K562 (cell line): ENCODE data around the gene HOXB1. TPM values are rescaled to one million over a fixed set of nuclear protein-coding genes. Genes with fewer than 3 reads are reported as not detected.

Source experiments
- AFF4 ChIP-seq: sonication (generic); formaldehyde crosslinking; IDR thresholded peaks from 2 replicates; pipeline ENCODE4 v1.8.0; 2023; ENCODE audit warnings: mild to moderate bottlenecking, missing genetic modification reagents
- CHCHD3 ChIP-seq: fragments of 250-450 bp; sonication (Bioruptor Pico); IDR thresholded peaks from 2 replicates; pipeline ENCODE4 v2.1.2; 2022; ENCODE audit warnings: mild to moderate bottlenecking
- CTBP1 ChIP-seq: fragments of 450-650 bp; IDR thresholded peaks from 2 replicates; pipeline ENCODE4 v1.6.1; 2016; ENCODE audit warnings: borderline replicate concordance
- FOXA3 ChIP-seq, 2 experiments: fragments of 450-650 bp in 1 of 2; sonication (generic) in 1 of 2; formaldehyde crosslinking; IDR thresholded peaks in 1 of 2; conservative IDR thresholded peaks in 1 of 2; 2 replicates each; pipeline versions ENCODE4 v1.4.0 to v1.8.0; 2020 to 2022; ENCODE audit warnings: mild to moderate bottlenecking in 2 of 2, missing genetic modification reagents in 1 of 2
- HEY1 ChIP-seq: fragments of 250-450 bp; sonication (Bioruptor Pico); IDR thresholded peaks from 2 replicates; pipeline ENCODE4 v1.5.0; 2020; ENCODE audit warnings: mild to moderate bottlenecking, moderate library complexity, borderline replicate concordance
- JUND ChIP-seq, 2 experiments: IDR thresholded peaks; 2 replicates in 1 of 2; 3 replicates in 1 of 2; pipeline ENCODE4 v1.6.1; 2011; ENCODE audit warnings: borderline replicate concordance in 2 of 2, low read depth in 2 of 2, low read length in 2 of 2, improper control_type of control experiment in 1 of 2, missing biosample characterization in 1 of 2, missing genetic modification characterization in 1 of 2, missing genetic modification reagents in 1 of 2
- NFE2 ChIP-seq: IDR thresholded peaks from 2 replicates; pipeline ENCODE4 v1.6.1; 2014; ENCODE audit warnings: antibody characterized with exemption, low read depth
- POLR3A ChIP-seq: IDR thresholded peaks from 2 replicates; pipeline ENCODE4 v1.6.1; 2011; ENCODE audit warnings: borderline replicate concordance, mild to moderate bottlenecking, moderate library complexity; ENCODE audit not compliant: insufficient read length, insufficient read depth; ENCODE audit errors: extremely low read depth
- RAD51 ChIP-seq: fragments of 450-650 bp; IDR thresholded peaks from 2 replicates; pipeline ENCODE4 v1.7.1; 2016; ENCODE audit warnings: low read depth, mild to moderate bottlenecking, borderline replicate concordance
- RCOR1 ChIP-seq, 2 experiments: IDR thresholded peaks; 2 replicates each; pipeline ENCODE4 v1.6.1; 2012; ENCODE audit warnings: low read depth in 2 of 2, low read length in 2 of 2, borderline replicate concordance in 1 of 2, improper control_type of control experiment in 1 of 2
- RFX1 ChIP-seq: fragments of 450-650 bp; IDR thresholded peaks from 2 replicates; pipeline ENCODE4 v1.6.1; 2016; ENCODE audit warnings: mild to moderate bottlenecking, moderate library complexity
- SETDB1 ChIP-seq: IDR thresholded peaks from one replicate; pipeline ENCODE4 v1.6.1; 2012; ENCODE audit warnings: low read length, control low read depth, inconsistent platforms
- SIN3B ChIP-seq: fragments of 450-650 bp; IDR thresholded peaks from 2 replicates; pipeline ENCODE4 v1.6.1; 2017; ENCODE audit warnings: low read depth, mild to moderate bottlenecking, moderate library complexity
- SMAD1 ChIP-seq: fragments of 150-350 bp; IDR thresholded peaks from 2 replicates; pipeline ENCODE4 v1.6.1; 2014; ENCODE audit warnings: low read length, low read depth; ENCODE audit not compliant: partially characterized antibody
- SMAD2 ChIP-seq: fragments of 150-350 bp; IDR thresholded peaks from 2 replicates; pipeline ENCODE4 v1.6.1; 2014; ENCODE audit warnings: low read depth, mild to moderate bottlenecking, low read length
- SNIP1 ChIP-seq: fragments of 450-650 bp; IDR thresholded peaks from 2 replicates; pipeline ENCODE4 v1.7.1; 2017; ENCODE audit warnings: low read depth, mild to moderate bottlenecking
- SP2 ChIP-seq: IDR thresholded peaks from 2 replicates; pipeline ENCODE4 v1.6.1; 2011; ENCODE audit warnings: mild to moderate bottlenecking, low read depth, low read length, moderate library complexity; ENCODE audit not compliant: poor library complexity, severe bottlenecking; ENCODE audit errors: extremely low read depth
- ZKSCAN3 ChIP-seq: fragments of 250-450 bp; sonication (Bioruptor Pico); IDR thresholded peaks from 2 replicates; pipeline ENCODE4 v1.4.0; 2020
- ZNF134 ChIP-seq: fragments of 250-450 bp; sonication (Bioruptor Pico); conservative IDR thresholded peaks from 2 replicates; pipeline ENCODE4 v1.4.0; 2020
- ZNF212 ChIP-seq: fragments of 450-650 bp; formaldehyde crosslinking; IDR thresholded peaks from 2 replicates; pipeline ENCODE4 v1.4.0; 2020; ENCODE audit warnings: mild to moderate bottlenecking
- ZNF277 ChIP-seq: fragments of 250-450 bp; sonication (Bioruptor Pico); IDR thresholded peaks from 2 replicates; pipeline ENCODE4 v1.8.0; 2022; ENCODE audit warnings: inconsistent platforms, mild to moderate bottlenecking, moderate library complexity, borderline replicate concordance
- ZNF316 ChIP-seq: fragments of 450-650 bp; IDR thresholded peaks from 2 replicates; pipeline ENCODE4 v1.6.1; 2016
- ZNF644 ChIP-seq: fragments of 200-800 bp; sonication (Bioruptor generic); IDR thresholded peaks from 2 replicates; pipeline ENCODE4 v1.6.1; 2016; ENCODE audit warnings: low read depth, missing genetic modification characterization, missing compliant biosample characterization
- ZNF655 ChIP-seq: fragments of 250-450 bp; sonication (Bioruptor Pico); IDR thresholded peaks from 2 replicates; pipeline ENCODE4 v1.5.0; 2021
- polyA plus RNA-seq, 8 experiments: library from polyadenylated mRNA; depleted of rRNA in 4 of 8; stranded (reverse) in 5 of 8; unstranded in 3 of 8; fragments of >200 nt; fragmentation: Nextera tagmentation in 2 of 8; fragmentation: Illumina TruSeq in 1 of 8; extraction: Ambion mirVana in 2 of 8; extraction: Trizol in 1 of 8; gene quantifications; 2 replicates each; pipeline versions ENCODE4 v1.2.1 to v1.2.3, GENCODE V29; 2011 to 2014; ENCODE audit warnings: inconsistent platforms in 1 of 8, missing spikeins in 1 of 8
- total RNA-seq, 7 experiments: library from RNA; depleted of rRNA in 6 of 7; stranded (reverse); fragments of >200 nt in 6 of 7; fragmentation: Illumina TruSeq in 2 of 7; extraction: Trizol in 2 of 7; gene quantifications; 2 replicates each; pipeline versions ENCODE4 v1.2.1 to v1.2.3, GENCODE V29; 2011 to 2021; ENCODE audit warnings: low replicate concordance in 1 of 7

Gene HOXB1
- total and polyA plus RNA-seq, 9 of the 15 experiments (the other 6 are each of a cell fraction or from before 2014, with no cell fraction given), result 0.04 TPM; not detected in 8

- TF ChIP-seq AFF4 (CRISPR knock-in tag) (no peak), RFX1 (peak; percentile 89), CHCHD3 (no peak), SIN3B (no peak), ZNF277 (CRISPR knock-in tag) (no peak), POLR3A (no peak), SNIP1 (no peak), ZKSCAN3 (CRISPR knock-in tag) (no peak), RCOR1 (IDR thresholded peaks at IDR 0.05; ENCODE audit: borderline replicate concordance in 1 of 2, low read depth in 2 of 2, low read length in 2 of 2) (peak in 1 of 2 experiments; percentile 86; a peak in 2 of 4 replicates), SETDB1 (no peak), SP2 (no peak), FOXA3 (CRISPR knock-in tag; conservative IDR thresholded peaks at IDR 0.05 in 1 of 2, IDR thresholded peaks at IDR 0.05 in 1 of 2) (no peak), NFE2 (peak; percentile 75), ZNF316 (peak; percentile 83), ZNF655 (CRISPR knock-in tag) (no peak), ZNF212 (CRISPR knock-in tag) (no peak), ZNF644 (no peak), JUND (IDR thresholded peaks at IDR 0.05; ENCODE audit: borderline replicate concordance, low read depth, low read length) (peak; percentile 98), JUND (tag; IDR thresholded peaks at IDR 0.05; ENCODE audit: borderline replicate concordance, low read depth, low read length) (peak; percentile 98), SMAD1 (no peak), CTBP1 (peak; percentile 92), ZNF134 (CRISPR knock-in tag) (no peak), HEY1 (CRISPR knock-in tag) (no peak), SMAD2 (no peak), RAD51 (no peak)
Observed at GRCh38 chr17:48505788-48506187, 25.0 kb downstream of the HOXB1 start (continued).
